ENCODE results near the gene SYCE3. TPM values are rescaled to one million over a fixed set of nuclear protein-coding genes. Genes with fewer than 3 reads are reported as not detected.
"Not testable (repeated sequence)": the region's sequence is repeated elsewhere in the genome, so short reads cannot be mapped to it uniquely, and the experiment has no call there.

Gene SYCE3
- total RNA-seq, 4 donors from 2014 or later, result not detected

DNA sequence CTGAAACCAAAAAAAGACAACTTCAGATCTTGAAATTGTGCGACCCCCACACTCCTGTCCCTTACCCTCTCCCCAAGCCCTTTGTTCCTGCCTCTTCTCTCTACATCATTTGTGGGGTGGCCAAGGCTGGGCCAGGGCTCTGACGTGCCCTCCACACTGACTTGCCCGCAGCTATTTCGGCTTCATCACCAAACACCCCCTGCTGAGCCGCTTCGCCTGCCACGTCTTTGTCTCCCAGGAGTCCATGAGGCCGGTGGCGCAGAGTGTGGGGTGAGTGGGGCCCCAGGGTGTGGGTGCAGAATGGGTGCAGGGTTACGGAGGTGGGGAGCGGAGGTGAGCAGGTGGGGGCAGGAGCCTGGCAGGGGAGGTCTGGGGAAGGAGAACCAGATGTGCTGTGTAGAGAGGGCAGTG, 47.3 kb upstream of the SYCE3 start:
- ATAC-seq, result no peak
- 79 to 83% methylated on average over 4 to 5 of the region's 11 CpGs for WGBS, 2 donors (ENCODE audit: low coverage in 1 of 2)
- no peaks in the 10 kb centered on the region for H3K4me1 ChIP-seq
- H3K36me3 ChIP-seq, result peaks cover 0 to 6% of the 10 kb centered on the region in 2 donors
- TF ChIP-seq POLR2AphosphoS5 (IDR thresholded peaks at IDR 0.05) (no peak), EP300 (IDR thresholded peaks at IDR 0.05) (no peak), POLR2A (IDR thresholded peaks at IDR 0.05) (no peak)
- TF ChIP-seq, protein P1, sequence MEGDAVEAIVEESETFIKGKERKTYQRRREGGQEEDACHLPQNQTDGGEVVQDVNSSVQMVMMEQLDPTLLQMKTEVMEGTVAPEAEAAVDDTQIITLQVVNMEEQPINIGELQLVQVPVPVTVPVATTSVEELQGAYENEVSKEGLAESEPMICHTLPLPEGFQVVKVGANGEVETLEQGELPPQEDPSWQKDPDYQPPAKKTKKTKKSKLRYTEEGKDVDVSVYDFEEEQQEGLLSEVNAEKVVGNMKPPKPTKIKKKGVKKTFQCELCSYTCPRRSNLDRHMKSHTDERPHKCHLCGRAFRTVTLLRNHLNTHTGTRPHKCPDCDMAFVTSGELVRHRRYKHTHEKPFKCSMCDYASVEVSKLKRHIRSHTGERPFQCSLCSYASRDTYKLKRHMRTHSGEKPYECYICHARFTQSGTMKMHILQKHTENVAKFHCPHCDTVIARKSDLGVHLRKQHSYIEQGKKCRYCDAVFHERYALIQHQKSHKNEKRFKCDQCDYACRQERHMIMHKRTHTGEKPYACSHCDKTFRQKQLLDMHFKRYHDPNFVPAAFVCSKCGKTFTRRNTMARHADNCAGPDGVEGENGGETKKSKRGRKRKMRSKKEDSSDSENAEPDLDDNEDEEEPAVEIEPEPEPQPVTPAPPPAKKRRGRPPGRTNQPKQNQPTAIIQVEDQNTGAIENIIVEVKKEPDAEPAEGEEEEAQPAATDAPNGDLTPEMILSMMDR (IDR thresholded peaks at IDR 0.05), result no peak
- no peaks in the 10 kb centered on the region for H3K9me3 ChIP-seq
- no peak overlapping the region for H3K4me3 ChIP-seq
- peaks cover 86% of the 10 kb centered on the region for H3K27me3 ChIP-seq
- no peak overlapping the region for H3K27ac ChIP-seq

DNA sequence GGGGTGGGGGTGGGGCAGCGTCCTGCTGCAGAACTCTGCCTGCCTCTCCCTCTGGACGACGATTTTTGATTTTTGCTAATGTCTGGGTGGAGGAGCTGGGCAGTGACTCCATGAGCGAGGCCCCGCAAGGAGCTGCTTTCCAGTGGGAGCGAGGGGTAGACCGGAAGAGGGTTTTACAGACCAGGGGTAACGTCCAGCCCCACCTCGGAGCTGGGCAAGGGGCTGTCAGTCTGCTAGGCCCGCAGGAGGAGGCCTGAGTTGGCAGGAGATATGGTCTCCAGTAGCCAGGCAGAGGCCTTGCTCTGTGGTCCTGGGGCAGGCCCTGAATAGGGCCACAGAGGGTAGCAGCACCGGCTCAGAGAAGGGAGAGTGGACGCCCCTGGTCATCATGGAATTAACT, 46.9 kb upstream of the SYCE3 start:
- Histone ChIP-seq H3K27ac (no peak overlapping the region), H3K36me3 (peaks cover 0 to 6% of the 10 kb centered on the region in 2 donors), H3K27me3 (peaks cover 87% of the 10 kb centered on the region), H3K4me3 (no peak overlapping the region), H3K4me1 (no peaks in the 10 kb centered on the region), H3K9me3 (no peaks in the 10 kb centered on the region)
- no peak for TF ChIP-seq POLR2A (IDR thresholded peaks at IDR 0.05)
- no peak for TF ChIP-seq POLR2AphosphoS5 (IDR thresholded peaks at IDR 0.05)
- TF ChIP-seq, protein P1 (IDR thresholded peaks at IDR 0.05), result no peak
- TF ChIP-seq EP300 (IDR thresholded peaks at IDR 0.05), result no peak
- WGBS, 2 donors (ENCODE audit: low coverage in 1 of 2), result 92% methylated on average over 2 of the region's 12 CpGs; no CpG with 5 or more reads in 1 of the 2 donors
- ATAC-seq, result no peak

- Histone ChIP-seq H3K4me3 (no peak overlapping the region), H3K27me3 (peaks cover 89% of the 10 kb centered on the region), H3K9me3 (no peaks in the 10 kb centered on the region), H3K36me3 (peaks cover 0 to 6% of the 10 kb centered on the region in 2 donors), H3K27ac (no peak overlapping the region), H3K4me1 (peaks cover 0 to under 1% (median 0%) of the 10 kb centered on the region in 3 donors)
- TF ChIP-seq EP300 (IDR thresholded peaks at IDR 0.05), result no peak
- TF ChIP-seq, protein P1 (IDR thresholded peaks at IDR 0.05), result no peak
- no peak for TF ChIP-seq POLR2AphosphoS5 (IDR thresholded peaks at IDR 0.05)
- TF ChIP-seq POLR2A (IDR thresholded peaks at IDR 0.05), result no peak
- 100% methylated on average over 2 of the region's 10 CpGs; no CpG with 5 or more reads in 1 of the 2 donors for WGBS, 2 donors (ENCODE audit: low coverage in 1 of 2)
- no peak for ATAC-seq
Observed at GRCh38 chr22:50608996-50609395, 46.3 kb upstream of the SYCE3 start.

DNA sequence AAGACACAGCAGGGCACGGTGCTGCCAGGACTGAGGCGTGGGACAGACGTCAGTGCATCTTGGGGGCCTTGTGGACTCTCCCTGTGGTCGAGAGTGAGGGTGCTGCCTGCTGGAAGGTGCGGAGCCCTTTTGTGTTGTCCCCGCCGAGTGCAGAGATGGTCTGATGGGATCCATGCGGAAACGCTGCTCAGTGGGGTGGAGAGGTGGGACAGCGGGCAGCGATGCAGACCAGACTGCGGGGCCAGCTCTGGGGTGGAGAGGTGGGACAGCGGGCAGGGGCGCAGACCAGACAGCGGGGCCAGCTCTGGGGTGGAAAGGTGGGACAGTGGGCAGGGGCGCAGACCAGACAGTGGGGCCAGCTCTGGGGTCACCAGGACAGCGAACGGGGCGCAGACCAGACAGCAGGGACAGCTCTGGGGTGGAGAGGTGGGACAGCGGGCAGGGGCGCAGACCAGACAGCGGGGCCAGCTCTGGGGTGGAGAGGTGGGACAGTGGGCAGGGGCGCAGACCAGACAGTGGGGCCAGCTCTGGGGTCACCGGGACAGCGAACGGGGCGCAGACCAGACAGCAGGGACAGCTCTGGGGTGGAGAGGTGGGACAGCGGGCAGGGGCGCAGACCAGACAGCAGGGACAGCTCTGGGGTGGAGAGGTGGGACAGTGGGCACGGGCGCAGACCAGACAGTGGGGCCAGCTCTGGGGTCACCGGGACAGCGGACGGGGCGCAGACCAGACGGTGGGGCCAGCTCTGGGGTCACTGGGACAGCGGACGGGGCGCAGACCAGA, 45.5 kb upstream of the SYCE3 start:
- ATAC-seq, result not testable (repeated sequence)
- WGBS, 2 donors (ENCODE audit: low coverage in 1 of 2), result 77 to 83% methylated on average over 19 to 22 of the region's 39 CpGs

GRCh38 chr22:50607659-50608020, 44.9 kb upstream of the SYCE3 start:
- Histone ChIP-seq H3K27ac (no peak overlapping the region), H3K36me3 (peaks cover 0 to 6% of the 10 kb centered on the region in 2 donors), H3K27me3 (peaks cover 91% of the 10 kb centered on the region), H3K9me3 (no peaks in the 10 kb centered on the region), H3K4me1 (peaks cover 0 to 7% (median 0%) of the 10 kb centered on the region in 3 donors), H3K4me3 (no peak overlapping the region)
- WGBS, 2 donors (ENCODE audit: low coverage in 1 of 2), result 63 to 70% methylated on average over 4 of the region's 6 CpGs
- TF ChIP-seq EP300 (IDR thresholded peaks at IDR 0.05) (no peak), POLR2AphosphoS5 (IDR thresholded peaks at IDR 0.05) (no peak)
- TF ChIP-seq, protein P1 (IDR thresholded peaks at IDR 0.05), result no peak
- ATAC-seq, result no peak

More for the DNA sequence above, 45.5 kb upstream of the SYCE3 start:
- H3K27ac ChIP-seq, H3K4me1 ChIP-seq, H3K36me3 ChIP-seq, H3K9me3 ChIP-seq, H3K4me3 ChIP-seq: not testable (repeated sequence)
- peaks cover 91% of the 10 kb centered on the region for H3K27me3 ChIP-seq
